OCI-LY7 (cell line): Measurements from ENCODE around the gene TSPAN11. TPM values are rescaled to one million over a fixed set of nuclear protein-coding genes. Genes with fewer than 3 reads are reported as not detected.

Source experiments
- BruUV-seq: library from RNA; stranded (reverse); fragments of 400-500 nt; replicated peaks from 2 replicates; lab custom pipeline; 2021; lab: Mats Ljungman, UMichigan
- CTCF ChIA-PET: fragments of 300-600 bp; sonication (Branson Sonifier 250); formaldehyde crosslinking; loops from one replicate; lab custom pipeline; 2022; ENCODE audit warnings: antibody characterized with exemption; ENCODE audit not compliant: unreplicated experiment; lab: Charles Lee
- POLR2A ChIA-PET: fragments of 300-600 bp; sonication (Branson Sonifier 250); formaldehyde crosslinking; loops from one replicate; lab custom pipeline; 2022; ENCODE audit warnings: antibody characterized with exemption; lab: Charles Lee
- DNase-seq: peaks from one replicate; pipeline ENCODE4 v3.0.0-alpha.2; 2015; ENCODE audit warnings: low spot score
- H2AFZ ChIP-seq: fragments of 200-600 bp; sonication (generic), shearing (Covaris generic); 2 replicates; pipeline ENCODE4 v1.6.1; 2014; ENCODE audit warnings: mild to moderate bottlenecking, antibody characterized with exemption, low read length, moderate library complexity
- H3K27ac ChIP-seq: fragments of 200-600 bp; sonication (generic); 2 replicates; pipeline ENCODE4 v1.5.1; 2014; ENCODE audit warnings: mixed run types, low read depth, mild to moderate bottlenecking, moderate library complexity, low read length, inconsistent platforms; ENCODE audit not compliant: poor library complexity, severe bottlenecking
- H3K36me3 ChIP-seq: fragments of 200-600 bp; sonication (generic); 2 replicates; pipeline ENCODE4 v1.6.1; 2014; ENCODE audit warnings: mild to moderate bottlenecking, antibody characterized with exemption, low read length, moderate library complexity, mixed read lengths; ENCODE audit not compliant: insufficient read depth
- H3K4me1 ChIP-seq: fragments of 200-600 bp; sonication (generic); 2 replicates; pipeline ENCODE4 v1.5.1; 2014; ENCODE audit warnings: mild to moderate bottlenecking, low read length; ENCODE audit not compliant: insufficient read depth, poor library complexity, severe bottlenecking
- H3K4me2 ChIP-seq: fragments of 200-600 bp; sonication (generic); 2 replicates; pipeline ENCODE4 v1.6.1; 2014; ENCODE audit warnings: mild to moderate bottlenecking, low read length
- H3K4me3 ChIP-seq: fragments of 200-600 bp; sonication (generic); 2 replicates; pipeline ENCODE4 v1.5.1; 2014; ENCODE audit warnings: mild to moderate bottlenecking, low read depth, low read length; ENCODE audit not compliant: poor library complexity, severe bottlenecking
- H3K79me2 ChIP-seq: fragments of 200-600 bp; sonication (generic); 2 replicates; pipeline ENCODE4 v1.6.1; 2016; ENCODE audit warnings: low read depth, mild to moderate bottlenecking, low read length, moderate library complexity, mixed read lengths; ENCODE audit not compliant: insufficient read depth
- H3K9me2 ChIP-seq: fragments of 200-600 bp; sonication (generic); 2 replicates; pipeline ENCODE4 v1.6.1; 2016; ENCODE audit warnings: mild to moderate bottlenecking, low read length, mixed read lengths; ENCODE audit not compliant: insufficient read depth
- H3K9me3 ChIP-seq: fragments of 200-600 bp; sonication (generic); 2 replicates; pipeline ENCODE4 v1.6.1; 2014; ENCODE audit warnings: mild to moderate bottlenecking, mixed run types, low read length, mixed read lengths
- H4K20me1 ChIP-seq: fragments of 200-600 bp; sonication (generic); 2 replicates; pipeline ENCODE4 v1.6.1; 2014; ENCODE audit warnings: mild to moderate bottlenecking, antibody characterized with exemption, low read length, moderate library complexity, mixed read lengths; ENCODE audit not compliant: insufficient read depth
- EZH2phosphoT487 ChIP-seq: fragments of 200-600 bp; sonication (generic); IDR thresholded peaks from 2 replicates; pipeline ENCODE4 v1.6.1; 2018; ENCODE audit warnings: low read depth, borderline replicate concordance, mild to moderate bottlenecking, mixed run types, antibody characterized with exemption, low read length, moderate library complexity, mixed read lengths
- intact Hi-C: fragments of 100-400 bp; cut with micrococcal nuclease; formaldehyde crosslinking; loops from one replicate; pipeline ENCODE4 v1.10.0; 2022; ENCODE audit not compliant: unreplicated experiment
- total RNA-seq, 2 experiments: library from RNA; depleted of rRNA in 1 of 2; stranded (reverse); fragments of >200 nt in 1 of 2; shearing (Covaris generic) in 1 of 2; gene quantifications; 2 replicates each; pipeline ENCODE4 v1.2.3, GENCODE V29; 2014 to 2022
- TF ChIP-seq, protein P1 (sequence below): fragments of 200-600 bp; sonication (generic); conservative IDR thresholded peaks from 2 replicates; pipeline ENCODE4 v1.5.1; 2014; ENCODE audit warnings: mild to moderate bottlenecking, antibody characterized with exemption, low read length, moderate library complexity, mixed read lengths

The TSPAN11 gene
- total RNA-seq, 2 experiments from 2014 or later, result not detected

DNA sequence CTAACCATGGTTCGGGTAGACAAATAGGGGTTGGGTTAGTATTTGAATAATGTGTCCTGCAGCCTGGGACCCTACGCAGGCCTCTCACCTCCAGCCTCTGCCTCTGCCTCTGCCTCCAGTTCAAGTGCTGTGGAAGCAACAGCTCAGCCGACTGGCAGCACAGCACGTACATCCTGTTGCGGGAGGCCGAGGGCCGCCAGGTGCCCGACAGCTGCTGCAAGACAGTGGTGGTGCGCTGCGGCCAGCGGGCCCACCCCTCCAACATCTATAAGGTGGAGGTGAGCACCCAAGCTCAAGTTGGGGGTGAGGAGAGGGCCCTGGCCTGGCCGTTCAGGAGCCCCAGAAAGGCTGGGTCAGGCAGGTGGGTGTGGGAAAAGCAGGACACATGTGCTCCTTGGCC lies 55.9 kb downstream of the TSPAN11 start:
- H3K4me2 ChIP-seq, result no peak overlapping the region
- no peak for DNase-seq
- POLR2A ChIA-PET, result no interaction called here
- TF ChIP-seq EZH2phosphoT487, result no peak
- TF ChIP-seq, protein P1, sequence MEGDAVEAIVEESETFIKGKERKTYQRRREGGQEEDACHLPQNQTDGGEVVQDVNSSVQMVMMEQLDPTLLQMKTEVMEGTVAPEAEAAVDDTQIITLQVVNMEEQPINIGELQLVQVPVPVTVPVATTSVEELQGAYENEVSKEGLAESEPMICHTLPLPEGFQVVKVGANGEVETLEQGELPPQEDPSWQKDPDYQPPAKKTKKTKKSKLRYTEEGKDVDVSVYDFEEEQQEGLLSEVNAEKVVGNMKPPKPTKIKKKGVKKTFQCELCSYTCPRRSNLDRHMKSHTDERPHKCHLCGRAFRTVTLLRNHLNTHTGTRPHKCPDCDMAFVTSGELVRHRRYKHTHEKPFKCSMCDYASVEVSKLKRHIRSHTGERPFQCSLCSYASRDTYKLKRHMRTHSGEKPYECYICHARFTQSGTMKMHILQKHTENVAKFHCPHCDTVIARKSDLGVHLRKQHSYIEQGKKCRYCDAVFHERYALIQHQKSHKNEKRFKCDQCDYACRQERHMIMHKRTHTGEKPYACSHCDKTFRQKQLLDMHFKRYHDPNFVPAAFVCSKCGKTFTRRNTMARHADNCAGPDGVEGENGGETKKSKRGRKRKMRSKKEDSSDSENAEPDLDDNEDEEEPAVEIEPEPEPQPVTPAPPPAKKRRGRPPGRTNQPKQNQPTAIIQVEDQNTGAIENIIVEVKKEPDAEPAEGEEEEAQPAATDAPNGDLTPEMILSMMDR, result no peak
- intact Hi-C loops, result loop anchor here (10.0 kb wide), 1 partner anchor 252 kb away; no protein-coding TSS in a partner anchor
- no peaks in the 10 kb centered on the region for H3K4me1 ChIP-seq
- no peaks in the 10 kb centered on the region for H3K9me3 ChIP-seq
- no peaks in the 10 kb centered on the region for H3K79me2 ChIP-seq
- CTCF ChIA-PET, result no interaction called here
- H3K4me3 ChIP-seq, result no peak overlapping the region
- H3K36me3 ChIP-seq, result no peaks in the 10 kb centered on the region
- no peaks in the 10 kb centered on the region for H4K20me1 ChIP-seq
- no TSS peak for BruUV-seq
- no peaks in the 10 kb centered on the region for H3K9me2 ChIP-seq
- no peak overlapping the region for H3K27ac ChIP-seq
- no peak overlapping the region for H2AFZ ChIP-seq

DNA sequence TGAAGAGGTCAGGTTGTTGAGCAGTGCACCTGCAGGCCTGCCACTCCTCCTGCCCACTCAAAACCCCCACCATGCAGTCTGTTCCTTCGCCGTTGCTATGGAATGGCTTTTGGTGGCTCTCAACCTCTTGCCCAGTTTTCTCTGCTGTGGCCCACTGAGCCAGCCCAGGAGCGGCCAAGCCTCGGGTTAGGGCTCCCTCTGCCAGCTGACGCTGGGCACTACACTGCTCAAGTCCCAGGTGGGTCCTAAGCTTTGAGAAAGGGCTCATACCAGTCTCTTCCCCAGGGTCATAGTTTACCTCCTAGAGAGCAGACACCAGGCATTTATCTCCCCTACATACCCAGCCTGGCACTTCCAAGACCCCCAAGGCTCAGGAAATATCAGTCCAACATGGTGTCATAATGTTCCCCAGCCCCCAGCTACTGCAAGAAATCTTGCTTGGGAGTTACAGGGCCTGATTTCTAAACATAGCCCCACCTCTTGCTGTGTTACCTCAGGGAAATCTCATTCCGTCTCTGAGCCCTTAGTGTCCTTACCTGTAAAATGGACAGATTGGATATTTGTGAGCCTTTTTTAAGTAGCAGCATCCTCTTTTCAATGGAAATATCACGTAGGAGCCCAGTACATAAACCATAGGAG lies 59.4 kb downstream of the TSPAN11 start:
- Histone ChIP-seq H3K4me1 (peaks cover 10% of the 10 kb centered on the region), H3K4me2 (no peak overlapping the region), H3K4me3 (no peak overlapping the region), H3K27ac (no peak overlapping the region), H3K9me2 (no peaks in the 10 kb centered on the region), H3K79me2 (no peaks in the 10 kb centered on the region), H3K9me3 (no peaks in the 10 kb centered on the region), H2AFZ (no peak overlapping the region), H4K20me1 (no peaks in the 10 kb centered on the region), H3K36me3 (no peaks in the 10 kb centered on the region)
- TF ChIP-seq, protein P1, result peak; percentile 83
- TF ChIP-seq EZH2phosphoT487, result no peak
- DNase-seq, result peak; percentile 66
- BruUV-seq, result no TSS peak
- intact Hi-C loops, result loop anchor here (1.0 to 10.0 kb wide), 3 partner anchors 135 to 249 kb away; no protein-coding TSS in a partner anchor
- ChIA-PET POLR2A (interaction anchor here (0.6 kb wide), 1 partner anchor 54 kb away, joined by 4 read pairs; no protein-coding TSS in a partner anchor), CTCF (no interaction called here)

DNA sequence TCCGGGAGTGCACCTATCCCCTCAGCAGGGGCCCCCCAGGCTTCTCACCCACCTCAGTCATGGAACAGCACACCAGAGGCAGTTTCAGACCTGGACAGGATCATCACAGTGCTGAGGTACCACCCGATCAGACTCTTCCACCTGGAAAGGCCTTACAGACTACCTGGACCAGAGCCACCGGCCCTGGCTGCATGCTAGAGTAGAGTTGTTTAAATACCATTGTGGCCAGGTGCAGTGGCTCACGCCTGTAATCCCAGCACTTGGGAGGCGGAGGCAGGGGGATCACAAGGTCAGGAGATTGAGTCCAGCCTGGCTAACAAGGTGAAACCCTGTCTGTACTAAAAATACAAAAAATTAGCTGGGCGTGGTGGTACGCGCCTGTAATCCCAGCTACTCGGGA lies 61.5 kb downstream of the TSPAN11 start:
- CTCF ChIA-PET, result no interaction called here
- POLR2A ChIA-PET, result interaction anchor here (0.7 kb wide), 1 partner anchor 390 kb away, joined by 4 read pairs; no protein-coding TSS in a partner anchor

More for the DNA sequence above, 61.5 kb downstream of the TSPAN11 start:
- no peaks in the 10 kb centered on the region for H3K79me2 ChIP-seq
- no peak overlapping the region for H2AFZ ChIP-seq
- H3K36me3 ChIP-seq, result no peaks in the 10 kb centered on the region
- H3K4me1 ChIP-seq, result peaks cover 10% of the 10 kb centered on the region
- H4K20me1 ChIP-seq, result no peaks in the 10 kb centered on the region
- TF ChIP-seq, protein P1, result no peak
- TF ChIP-seq EZH2phosphoT487, result no peak
- H3K4me3 ChIP-seq, result no peak overlapping the region
- no peaks in the 10 kb centered on the region for H3K9me2 ChIP-seq
- no peak overlapping the region for H3K27ac ChIP-seq
- DNase-seq, result no peak
- H3K9me3 ChIP-seq, result no peaks in the 10 kb centered on the region
- intact Hi-C loops, result loop anchor here (10.0 kb wide), 1 partner anchor 247 kb away; no protein-coding TSS in a partner anchor
- no TSS peak for BruUV-seq
- H3K4me2 ChIP-seq, result no peak overlapping the region
